B cell (primary cell): ENCODE data around the gene PTGES2.

ENCODE experiments used
- CTCF ChIP-seq: fragments of 200-600 bp; IDR thresholded peaks from one replicate; pipeline ENCODE4 v1.8.0; 2022; ENCODE audit warnings: antibody characterized with exemption, mild to moderate bottlenecking
- EZH2 ChIP-seq: IDR thresholded peaks from 2 replicates; pipeline ENCODE4 v1.6.1; 2012; ENCODE audit warnings: borderline replicate concordance, low read depth, mild to moderate bottlenecking, moderate library complexity, low read length; ENCODE audit not compliant: insufficient read depth, poor library complexity, severe bottlenecking

DNA sequence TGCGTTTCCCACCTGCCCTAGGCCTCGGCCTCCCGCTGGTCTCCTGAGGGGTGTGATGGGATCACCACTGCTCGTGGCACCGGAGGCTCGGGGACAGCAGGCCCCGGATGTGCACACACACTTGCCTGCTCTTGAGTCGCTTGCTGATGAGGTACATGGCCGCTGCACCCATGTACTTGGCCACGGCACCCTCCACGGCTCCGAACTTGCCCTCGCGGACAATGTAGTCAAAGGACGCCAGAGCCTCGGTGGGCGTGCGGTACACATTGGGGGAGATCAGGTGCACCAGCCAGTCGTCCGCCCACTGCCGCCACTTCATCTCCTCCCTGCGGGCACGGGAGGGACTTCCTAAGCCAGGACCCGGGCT, 4.7 kb downstream of the PTGES2 start:
- TF ChIP-seq CTCF = no peak
- no peak for TF ChIP-seq EZH2
